ENCODE data around the gene PKHD1.

PKHD1 gene

DNA sequence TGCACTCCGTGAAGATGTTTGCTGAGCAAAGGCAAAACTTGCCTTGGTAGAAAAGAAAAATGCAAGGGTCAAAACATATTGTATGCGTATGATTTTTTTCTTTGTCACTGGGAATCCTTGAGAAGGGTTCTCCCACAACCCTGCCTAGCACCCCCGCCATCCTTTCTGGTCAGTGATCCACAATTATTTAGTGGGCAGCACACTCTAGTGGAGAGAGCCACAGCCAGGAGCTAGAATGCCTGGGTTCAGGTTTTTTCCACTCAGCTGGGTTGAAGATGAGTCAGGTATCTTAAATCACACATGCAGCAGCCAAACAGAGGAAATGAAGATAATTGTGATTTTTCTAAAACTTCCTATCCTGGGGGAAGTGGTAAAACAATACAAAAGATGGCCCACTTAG, 243.1 kb downstream of the PKHD1 start:
- DNase-seq, result no peak

- DNase-seq, result no peak
Measured at GRCh38 chr6:51843456-51844056, 243.9 kb downstream of the PKHD1 start.

DNA sequence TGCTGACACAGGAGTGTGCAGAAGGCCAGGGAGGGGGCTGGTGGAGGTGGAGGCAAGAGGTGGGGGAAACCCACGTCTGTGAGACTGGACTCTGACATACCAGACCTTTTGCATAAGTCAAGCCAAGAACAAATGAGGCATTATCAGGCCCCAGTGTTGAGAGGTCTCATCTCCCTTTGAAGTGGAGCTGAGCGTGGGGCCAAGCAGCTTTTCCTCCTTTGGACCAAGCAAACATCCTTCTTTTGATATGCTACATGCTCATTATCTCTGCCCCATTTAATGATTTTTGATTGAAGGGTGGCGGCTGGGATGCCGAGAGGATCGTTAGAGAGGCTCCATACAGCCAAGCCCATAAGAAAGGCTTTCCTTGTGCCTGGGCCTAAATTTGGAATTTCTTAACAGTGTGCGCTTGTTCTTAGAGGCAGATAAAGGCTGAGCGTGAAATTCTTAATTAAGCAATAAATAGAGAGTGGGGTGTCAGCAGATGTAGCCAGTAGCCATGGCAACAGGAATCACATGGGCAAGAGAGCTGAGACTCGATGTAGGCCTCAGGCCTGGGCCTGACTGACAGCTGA, 244.5 kb downstream of the PKHD1 start:
- DNase-seq, result no peak

DNA sequence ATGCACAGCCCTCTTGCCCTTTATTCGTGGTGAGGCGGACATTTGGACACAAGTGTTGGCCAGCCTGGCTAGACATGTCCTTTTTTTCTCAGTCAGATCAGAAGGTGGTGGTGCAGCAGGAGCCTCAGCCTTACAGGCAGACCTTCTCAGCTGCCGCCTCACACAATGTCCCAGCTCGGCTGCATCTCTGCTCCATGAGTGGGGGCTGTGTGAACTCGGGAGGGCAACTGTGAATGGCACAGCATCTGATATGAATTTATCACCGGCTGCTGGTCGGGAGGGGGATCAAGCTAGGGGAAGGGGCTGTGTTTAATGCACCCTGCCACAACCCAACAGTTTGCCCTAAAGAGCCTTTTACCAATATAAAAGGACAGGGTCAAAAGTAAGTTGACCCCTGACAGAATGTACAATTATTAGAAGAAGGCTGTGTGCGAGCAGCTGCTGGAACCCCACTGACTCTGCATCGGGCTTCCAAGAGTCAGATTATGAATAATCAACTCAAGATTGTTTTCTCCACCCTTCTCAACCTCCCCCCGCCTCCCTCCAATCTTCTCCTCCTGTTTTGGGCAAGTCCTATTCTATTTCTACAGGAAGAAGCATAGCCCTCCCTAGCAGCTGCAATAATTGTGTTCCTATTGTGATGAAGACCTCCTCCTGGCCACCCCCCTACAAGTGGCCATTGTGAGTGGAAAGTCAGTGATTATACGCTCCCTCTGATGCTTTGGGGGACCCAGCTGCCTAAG, 245.2 kb downstream of the PKHD1 start:
- no peak for DNase-seq

DNA sequence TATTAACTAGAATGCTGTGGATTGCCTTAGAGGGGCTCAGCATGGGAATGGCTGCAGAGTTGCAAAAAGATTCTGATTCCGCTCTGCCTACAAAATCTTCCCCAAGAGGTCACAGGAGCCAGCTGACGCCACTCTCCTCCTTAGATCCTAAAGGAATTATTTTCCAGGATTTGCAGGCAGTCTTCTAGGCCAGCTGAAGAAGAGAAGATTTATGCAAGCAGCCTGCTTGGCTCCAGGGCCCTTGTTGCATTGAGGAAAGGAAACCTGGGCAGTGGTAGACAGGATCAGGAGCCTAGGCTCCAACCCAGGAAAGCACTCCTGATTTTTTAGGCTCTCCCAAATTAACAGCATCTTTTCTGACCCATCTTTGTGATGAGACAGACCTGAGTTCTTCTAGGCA, 245.8 kb downstream of the PKHD1 start:
- no peak for DNase-seq

DNA sequence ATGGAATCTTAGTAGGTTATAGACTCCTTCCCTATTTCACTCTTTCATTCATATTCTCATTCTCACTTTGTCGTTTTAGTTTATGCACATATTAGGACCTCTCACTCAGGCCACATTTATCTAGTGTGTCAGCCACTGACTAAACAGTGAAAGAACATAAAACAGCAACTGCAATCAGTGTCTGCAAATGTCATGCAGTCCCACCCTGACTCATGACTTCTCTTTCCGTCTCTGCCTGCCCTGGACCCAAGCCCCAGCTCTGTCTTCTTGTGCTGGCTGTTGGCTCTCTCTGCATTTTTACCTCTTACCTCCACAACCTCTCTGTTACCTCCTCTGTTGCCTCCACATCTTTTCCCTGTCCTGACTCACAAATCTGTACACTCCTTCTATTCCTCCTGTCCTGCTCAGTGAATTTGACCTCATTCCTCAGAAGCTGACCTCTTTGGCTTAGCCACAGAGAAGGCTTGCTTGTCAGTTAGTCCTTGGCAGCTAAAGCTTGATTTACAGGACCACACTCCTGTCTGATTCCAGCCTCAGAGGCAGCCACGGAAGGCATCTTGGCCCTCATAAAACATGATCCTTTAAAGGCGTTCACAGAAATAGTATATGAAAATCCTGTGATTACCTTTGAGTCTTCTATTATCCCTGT, 247.6 kb downstream of the PKHD1 start:
- no peak for DNase-seq

GRCh38 chr6:51830666-51831065, 256.7 kb downstream of the PKHD1 start:
- DNase-seq, result no peak

GRCh38 chr6:51827580-51827979, 259.8 kb downstream of the PKHD1 start:
- no peak for DNase-seq

DNA sequence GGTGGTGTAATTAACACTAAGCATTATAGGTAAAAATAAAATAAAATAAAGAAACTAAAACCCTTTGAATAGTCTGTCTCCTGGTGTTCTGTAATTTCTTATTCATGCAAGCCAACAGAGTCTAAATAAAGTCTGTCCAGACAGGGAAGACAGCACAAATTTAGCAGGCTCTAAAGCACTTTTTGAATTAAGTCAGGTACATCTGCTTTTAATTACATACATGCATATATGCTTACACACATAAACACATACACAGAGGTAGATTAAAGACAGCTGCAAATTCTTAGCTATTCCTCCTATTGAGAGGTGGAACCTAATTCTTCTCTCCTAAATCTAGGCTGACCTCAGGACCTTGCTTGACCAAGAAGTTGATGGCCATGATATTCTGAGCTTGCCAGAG, 262.5 kb downstream of the PKHD1 start:
- no peak for DNase-seq

DNA sequence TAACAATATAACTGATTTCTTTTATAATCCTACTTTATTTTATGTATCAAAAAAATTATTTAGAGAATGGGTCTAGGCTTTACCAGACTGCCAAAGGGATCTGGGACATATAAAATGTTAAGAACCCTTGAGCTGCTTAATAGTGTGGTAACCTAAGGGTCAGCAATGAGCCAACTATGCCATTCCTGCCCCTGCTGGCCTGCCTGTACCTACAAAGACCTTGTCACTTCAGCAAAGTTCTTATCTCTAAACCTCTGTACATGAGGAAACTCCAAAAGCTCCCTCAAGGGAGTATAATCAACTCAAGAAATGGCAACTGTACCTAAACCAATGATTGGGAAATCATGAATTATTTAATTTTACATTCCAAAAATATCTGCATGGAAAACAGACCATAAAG, 266.9 kb downstream of the PKHD1 start:
- DNase-seq, result no peak

GRCh38 chr6:51818520-51819022, 268.8 kb downstream of the PKHD1 start:
- DNase-seq, result no peak

DNA sequence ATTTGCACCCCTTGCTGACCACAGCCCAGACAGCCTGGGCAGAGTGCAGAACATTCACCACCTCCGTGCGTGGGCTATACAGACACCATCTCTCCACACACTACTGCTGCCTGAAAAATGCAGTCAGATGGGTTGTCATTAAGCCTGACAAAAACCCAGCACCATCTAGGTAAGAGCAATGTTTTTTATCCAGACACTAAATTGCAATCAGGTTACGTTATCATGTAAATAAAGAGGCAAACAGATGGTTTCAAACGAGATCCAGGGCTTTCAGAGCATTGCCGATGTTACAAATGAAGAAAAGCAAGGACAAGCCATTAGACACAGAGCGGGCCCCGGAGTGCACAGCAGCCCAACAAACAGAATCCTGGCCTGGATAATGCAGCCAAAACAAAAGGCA, 269.6 kb downstream of the PKHD1 start:
- no peak for DNase-seq

DNA sequence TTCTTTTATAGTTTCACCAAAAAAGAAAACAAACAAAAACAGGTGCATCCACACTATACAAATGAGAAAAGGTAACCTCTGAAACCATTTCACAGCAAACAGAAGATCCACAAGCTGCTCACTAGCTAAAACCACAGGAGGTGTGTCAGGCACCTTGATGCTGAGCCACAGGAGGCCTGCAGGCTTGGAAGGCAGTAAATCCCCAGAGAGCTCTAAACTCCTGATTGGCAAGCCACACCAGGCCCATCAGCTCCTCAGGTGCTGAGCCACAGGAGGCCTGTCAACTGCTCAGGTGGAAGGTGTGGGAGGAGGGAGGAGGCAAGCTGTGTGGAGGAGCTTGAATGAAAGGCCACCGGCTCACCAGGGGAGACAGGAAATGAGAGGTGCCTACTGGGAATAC, 273.0 kb downstream of the PKHD1 start:
- no peak for DNase-seq

DNA sequence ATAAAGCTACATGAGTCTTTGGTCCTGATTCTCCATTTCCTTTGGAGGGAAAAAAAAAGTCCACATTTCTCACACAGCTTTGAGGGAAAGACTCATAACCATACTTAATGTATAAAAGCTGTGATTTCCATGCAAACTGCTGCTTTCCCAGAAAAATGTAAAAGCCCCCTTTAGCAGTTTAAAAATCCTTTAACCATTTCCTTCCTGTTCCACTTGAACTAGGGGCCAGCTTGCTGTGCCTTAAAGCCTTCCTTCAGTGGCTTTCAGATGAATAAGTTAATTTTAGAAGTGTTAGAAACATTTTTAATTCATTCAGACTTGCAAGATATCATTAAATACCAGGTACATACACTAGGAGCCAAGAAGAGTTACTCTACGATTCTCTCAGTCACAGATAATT, 273.5 kb downstream of the PKHD1 start:
- DNase-seq, result no peak

DNA sequence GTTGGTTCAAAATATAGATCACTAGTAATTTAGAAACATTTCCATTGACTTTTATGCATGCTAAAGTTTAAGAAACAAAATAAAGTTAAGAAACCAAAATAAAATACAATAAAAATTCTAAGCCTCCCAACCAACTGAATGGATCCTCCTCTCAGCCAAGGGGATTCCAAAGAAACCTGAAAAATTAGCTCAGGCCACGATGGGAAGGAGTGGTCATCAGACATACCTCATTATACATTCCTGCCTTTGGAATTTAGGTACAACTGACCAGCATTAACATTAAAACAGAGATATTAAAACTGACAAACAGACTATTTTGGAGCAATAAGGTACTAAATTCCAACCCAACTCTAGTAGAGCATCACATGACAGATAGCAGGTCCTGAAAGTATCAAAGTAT, 275.2 kb downstream of the PKHD1 start:
- no peak for DNase-seq

GRCh38 chr6:51805517-51805916, 281.9 kb downstream of the PKHD1 start:
- no peak for DNase-seq

GRCh38 chr6:51800603-51801002, 286.8 kb downstream of the PKHD1 start:
- no peak for DNase-seq

DNA sequence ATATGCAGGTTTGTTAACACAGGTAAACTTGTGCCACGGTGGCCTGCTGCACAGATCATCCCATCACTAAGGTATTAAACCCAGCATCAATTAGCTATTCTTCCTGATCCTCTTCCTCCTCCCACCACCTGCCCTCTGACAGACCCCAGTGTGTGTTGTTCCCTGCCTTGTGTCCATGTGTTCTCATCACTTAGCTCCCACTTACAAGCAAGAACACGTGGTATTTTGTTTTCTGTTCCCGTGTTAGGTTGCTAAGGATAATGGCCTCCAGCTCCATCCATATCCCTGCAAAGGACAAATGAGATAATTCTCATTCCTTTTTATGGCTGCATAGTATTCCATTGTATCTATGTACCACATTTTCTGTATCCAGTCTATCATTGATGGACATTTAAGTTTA, 294.0 kb downstream of the PKHD1 start:
- no peak for DNase-seq

DNA sequence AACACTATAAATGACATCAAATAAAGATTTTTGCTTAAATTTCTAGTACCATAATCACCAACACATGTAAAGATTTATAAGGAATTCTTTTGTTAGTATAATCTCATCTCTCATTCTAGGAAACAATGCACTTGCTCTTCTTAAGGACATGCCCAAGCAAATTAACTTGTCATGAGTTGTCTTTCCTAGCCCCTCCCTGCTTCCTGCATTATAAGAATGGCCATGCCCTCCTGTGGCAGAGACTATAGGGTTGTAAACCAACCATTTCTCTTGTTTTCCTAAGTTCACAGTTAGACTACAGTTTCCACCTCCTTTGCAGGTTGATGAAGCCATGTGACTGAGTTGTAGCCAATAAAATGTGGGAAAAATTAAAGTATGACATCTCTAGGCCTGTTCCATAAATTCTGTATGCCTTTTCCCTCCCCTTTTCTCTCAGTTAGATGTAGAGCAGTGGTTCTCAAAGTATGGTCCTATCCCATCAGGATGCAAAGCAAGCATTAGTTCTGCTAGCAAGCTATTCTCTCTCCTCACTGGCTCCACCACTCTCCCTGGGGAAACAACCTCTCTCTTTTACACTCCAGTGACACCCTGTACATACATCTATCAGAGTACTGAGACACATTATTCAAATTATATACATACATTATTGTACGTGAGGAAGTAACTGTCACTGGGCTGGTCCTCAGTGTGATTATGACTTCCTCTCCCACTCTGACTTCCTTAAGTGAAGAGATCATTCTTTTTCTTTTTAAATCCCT, 295.0 kb downstream of the PKHD1 start:
- no peak for DNase-seq

DNA sequence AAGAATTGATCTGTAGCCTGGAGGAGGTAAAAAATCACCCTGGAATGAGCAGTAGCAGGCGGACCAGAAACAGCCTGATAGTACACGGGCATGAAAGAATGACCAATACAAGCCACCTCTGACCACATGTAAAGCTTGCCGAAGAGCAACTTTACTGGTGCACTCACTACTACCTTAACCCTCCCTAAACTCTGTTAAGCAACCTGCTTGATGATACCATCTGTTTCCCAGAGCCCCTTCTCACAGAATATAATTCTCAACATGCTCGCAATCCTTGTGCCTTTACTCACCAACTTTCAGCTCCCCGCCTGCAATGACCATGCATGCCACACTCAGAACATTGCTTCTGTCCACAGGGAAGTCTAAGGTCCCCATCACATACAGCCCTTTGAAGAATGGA, 296.5 kb downstream of the PKHD1 start:
- DNase-seq, result no peak

DNA sequence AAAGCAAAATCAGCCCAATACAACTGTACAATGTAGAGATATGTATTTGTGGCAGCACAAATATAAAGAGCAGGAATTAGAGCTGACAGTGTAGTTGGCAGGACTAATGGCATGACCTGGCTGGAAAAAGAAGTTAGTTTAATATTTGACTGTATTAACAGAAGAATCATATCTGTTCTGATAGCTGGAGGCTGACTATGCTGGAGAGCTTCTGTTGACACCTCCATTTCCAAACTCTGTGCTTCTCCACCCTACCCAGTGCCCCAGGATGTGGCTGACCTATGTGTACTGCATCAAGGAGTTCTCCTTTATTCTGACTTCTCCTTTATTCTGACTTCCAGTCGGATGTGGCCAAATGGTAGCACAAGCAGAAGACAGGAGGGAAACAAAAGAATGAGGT, 299.3 kb downstream of the PKHD1 start:
- DNase-seq, result no peak

GRCh38 chr6:51778666-51779065, 308.7 kb downstream of the PKHD1 start:
- DNase-seq, result no peak

- DNase-seq, result no peak
Measured at GRCh38 chr6:51777618-51778017, 309.8 kb downstream of the PKHD1 start.

All from suppressor macrophage (primary cell).